ENCODE results near the gene SLC24A3.

The SLC24A3 gene

GRCh38 chr20:19431316-19431700 is 218.9 kb downstream of the SLC24A3 start:
- DNase-seq, result no peak

DNA sequence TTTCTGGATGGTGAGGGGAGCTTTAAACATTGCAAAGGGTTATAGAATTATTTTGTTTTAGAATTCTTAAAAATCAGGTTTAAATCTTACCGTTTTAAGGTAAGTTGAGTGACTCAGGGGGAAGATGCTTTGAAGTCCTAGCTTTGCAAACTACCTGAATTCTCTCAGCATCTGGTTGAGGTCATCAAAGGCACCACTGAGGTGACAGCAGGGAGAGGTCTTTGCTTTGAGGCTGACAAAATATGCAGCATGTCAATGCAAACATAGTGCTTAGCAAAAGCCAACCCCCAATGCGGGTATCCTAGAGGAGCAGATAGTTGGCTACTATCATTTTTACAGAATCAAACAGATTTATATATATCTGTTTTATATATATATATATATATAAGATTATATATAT is 219.5 kb downstream of the SLC24A3 start:
- DNase-seq, result no peak

DNA sequence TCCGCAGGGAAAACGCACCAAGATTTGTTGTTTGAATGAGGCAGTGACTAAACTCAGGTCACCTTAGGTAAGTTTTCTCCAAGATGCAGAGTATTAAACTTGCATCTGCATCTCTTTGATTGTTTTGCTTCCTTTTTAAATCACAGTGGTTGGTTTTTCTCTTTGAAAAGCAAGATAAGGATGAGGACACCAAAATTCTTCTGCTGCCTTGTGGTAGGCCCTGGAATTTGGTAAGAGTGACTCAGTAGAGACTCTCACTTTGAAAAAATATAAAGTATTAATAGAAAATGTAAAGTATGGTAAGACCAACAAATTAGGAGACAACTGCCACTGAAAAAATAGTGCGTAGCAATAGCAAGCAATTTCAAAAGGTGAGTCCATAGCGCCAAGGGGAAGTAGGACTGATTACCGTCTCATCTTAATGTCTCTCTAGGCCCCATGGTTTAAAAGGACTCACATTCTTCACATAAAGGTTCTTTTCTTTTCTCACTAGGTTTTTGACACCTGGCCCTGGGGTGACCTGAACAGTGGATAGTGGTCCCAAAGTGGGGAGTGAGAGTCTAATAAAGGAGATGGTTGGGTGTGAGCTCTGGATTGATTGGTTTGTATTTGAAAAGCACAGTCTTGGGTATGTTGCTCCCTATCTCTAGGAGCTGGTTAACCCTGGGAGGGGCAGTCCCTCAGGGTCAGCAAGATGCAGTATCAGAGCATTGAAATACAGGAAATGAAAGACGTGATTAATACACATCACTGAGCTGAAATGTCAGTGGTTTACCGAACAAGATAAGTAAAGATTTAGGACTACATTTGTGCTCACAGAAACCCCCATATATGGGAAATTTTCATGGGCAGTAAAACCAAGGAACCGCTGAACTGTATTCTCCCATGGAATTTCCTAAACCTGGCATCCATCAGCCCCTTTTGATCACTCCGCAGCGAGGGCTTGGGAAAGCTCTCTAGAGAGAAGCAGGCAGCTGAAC is 221.2 kb downstream of the SLC24A3 start:
- no peak for DNase-seq

- no peak for DNase-seq
Measured at GRCh38 chr20:19435316-19435715, 222.9 kb downstream of the SLC24A3 start.

- DNase-seq, result no peak
Measured at GRCh38 chr20:19435821-19436220, 223.4 kb downstream of the SLC24A3 start.

DNA sequence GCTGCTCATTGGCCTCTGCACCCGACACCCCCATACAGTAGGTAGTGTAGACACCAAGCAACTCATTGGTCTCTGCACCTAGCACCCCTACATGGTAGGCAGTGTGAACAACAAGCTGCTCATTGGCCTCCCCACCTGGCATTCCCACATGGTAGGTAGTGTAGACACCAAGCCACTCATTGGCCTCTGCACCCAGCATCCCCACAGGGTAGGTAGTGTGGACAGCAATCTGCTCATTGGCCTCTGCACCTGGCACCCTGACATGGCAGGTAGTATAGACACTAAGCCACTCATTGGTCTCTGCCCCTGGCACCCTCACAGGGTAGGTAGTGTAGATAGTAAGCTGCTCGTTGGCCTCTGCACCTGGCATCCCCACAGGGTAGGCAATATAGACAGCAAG is 226.0 kb downstream of the SLC24A3 start:
- no peak for DNase-seq

DNA sequence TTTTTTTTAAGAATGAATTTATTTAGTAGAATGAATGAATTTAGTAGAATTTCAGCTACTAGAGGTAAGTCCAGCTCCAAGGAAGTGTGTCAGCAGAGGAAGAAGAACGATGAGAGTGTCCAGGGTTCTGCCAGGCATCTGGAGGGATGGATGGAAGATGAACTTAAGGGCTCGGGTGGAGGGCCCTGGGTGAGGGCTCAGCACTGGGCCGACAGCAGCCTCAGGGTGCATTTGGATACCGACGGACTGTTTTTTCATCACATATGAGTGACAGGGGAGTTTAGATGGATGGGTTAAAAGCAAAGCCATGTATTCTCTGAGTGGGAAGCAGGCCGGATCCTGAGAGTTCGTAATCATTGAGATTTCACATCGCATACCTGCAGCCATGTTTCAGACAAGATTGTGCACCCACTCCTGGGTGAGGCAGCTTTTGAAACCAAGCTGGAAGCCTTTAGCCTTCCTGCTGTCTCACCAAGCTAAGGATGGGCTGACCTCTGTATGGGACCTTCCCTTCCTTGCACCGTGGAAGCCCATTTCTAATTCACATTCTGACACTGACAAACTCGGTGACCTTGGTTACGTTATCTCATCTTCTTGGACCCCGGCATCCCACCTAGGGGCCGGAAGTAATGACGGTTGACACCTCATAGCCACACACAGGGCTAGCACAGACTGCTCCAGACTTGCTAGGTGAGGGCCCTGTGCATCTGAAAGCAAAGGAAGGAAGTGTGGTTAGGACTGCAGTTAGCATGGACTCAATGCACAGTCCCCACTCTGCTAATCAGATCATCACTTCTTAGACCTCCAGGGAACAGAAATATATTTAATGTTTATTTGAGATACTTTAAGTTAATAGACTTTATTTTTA is 228.5 kb downstream of the SLC24A3 start:
- no peak for DNase-seq

DNA sequence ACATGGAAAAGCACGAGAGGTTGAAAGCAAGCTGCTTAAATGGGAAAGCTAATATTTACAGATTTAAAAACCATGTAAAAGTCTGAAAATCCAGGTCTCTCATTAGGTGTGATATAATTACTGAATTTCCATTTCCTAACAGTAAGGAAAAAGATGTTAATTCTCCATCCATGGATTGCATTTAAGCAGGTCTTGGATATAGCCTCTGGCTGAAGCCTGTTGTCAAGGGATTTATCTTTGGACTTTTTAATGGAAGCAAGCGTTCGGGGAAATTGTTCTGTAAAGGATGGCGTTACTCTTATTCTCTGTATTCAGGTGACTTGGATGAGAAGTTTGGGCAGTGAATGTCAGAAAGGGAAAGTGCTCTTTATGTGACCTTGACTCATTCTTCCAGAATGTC is 233.8 kb downstream of the SLC24A3 start:
- no peak for DNase-seq

DNA sequence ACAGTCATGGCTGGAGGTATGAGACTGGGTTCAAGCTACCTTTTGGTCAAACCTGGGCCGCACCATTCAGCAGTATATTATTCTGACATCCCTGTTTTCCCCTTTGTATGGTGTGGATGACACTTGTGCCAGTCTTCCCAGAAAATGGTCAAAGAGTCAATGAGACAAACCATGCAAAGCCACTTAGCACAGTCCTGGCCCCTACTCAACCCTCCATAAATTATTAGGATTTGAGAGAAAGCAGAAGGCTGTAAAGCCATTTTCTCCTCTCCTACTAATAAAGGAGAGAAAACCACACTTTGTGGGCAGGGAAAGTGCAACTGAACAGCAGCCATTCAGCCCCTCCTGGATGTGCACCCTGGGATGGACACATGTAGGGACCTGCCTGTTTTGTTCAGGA is 236.2 kb downstream of the SLC24A3 start:
- DNase-seq, result no peak

DNA sequence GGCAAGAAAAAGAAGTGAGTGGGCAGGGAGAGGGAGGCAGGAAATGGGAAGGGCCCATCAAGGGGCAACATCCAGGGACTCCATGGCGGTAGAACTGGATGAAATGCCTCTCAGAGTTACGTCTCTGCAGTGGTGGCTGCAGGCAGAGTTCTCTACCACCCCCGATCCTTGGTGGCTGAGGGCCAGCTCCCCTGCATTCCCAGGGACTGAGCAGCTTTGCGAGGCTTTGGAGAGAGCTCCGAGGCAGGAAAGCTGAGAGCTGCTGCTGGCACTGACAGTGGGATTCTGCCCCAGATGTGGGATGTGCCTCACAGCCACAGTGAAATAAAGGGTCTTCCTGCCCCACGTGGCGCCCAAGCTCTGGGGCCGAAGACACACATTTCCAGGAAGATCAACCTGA is 236.6 kb downstream of the SLC24A3 start:
- DNase-seq, result no peak

DNA sequence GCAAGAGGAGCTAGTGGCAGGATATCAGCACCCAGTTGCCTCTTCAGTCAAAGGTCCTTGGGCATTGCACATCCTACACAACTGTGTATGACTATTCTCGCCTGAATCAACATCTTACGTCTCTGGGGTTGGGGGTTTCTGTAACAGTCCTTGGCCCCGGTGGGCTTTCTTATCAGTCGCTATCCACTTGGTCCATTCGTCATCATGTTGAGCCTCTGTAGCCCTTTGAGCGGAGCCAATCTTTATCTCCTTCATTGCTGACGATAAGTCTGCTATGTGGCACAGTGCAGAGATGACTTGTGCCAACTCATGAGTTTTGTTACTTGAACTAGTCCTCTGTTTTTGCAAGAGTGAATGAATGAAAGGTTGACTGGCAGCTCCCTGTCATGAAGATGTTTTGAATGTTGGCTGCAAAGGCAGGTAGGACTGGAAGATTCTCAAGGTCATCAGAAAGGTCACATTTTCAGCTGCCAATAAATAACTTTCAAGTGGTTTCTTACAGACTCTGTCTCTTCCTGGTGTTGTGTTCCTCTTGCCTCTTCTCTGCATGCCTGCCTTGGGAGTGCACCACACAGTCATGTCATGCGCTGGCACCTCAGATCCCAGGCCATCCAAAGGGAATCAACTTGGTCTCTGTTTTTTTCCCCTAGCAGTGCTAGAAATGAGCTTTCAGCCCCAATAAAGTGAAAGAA is 238.9 kb downstream of the SLC24A3 start:
- DNase-seq, result no peak

- no peak for DNase-seq
Measured at GRCh38 chr20:19451923-19452295, 239.5 kb downstream of the SLC24A3 start.

DNA sequence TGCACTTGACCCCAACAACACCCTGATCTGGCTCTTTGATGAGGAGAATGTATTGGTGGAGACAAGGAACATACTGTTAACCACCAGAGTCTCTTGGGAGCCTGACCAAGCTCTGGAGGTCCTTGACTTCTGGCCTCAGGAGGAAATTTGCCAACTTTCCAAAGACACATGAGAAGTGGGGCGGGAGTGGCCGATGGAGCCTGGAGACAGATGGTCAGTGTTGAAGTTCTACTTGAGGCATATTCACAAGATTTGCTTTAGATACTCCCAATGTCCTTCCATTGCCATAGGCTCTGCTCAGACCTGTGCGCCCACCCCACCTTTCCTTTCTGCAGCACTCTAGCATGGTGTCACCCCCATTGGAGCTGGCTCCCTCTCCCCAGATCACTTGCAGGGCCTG is 241.0 kb downstream of the SLC24A3 start:
- no peak for DNase-seq

GRCh38 chr20:19453862-19454261 is 241.4 kb downstream of the SLC24A3 start:
- no peak for DNase-seq

GRCh38 chr20:19456595-19457395 is 244.4 kb downstream of the SLC24A3 start:
- no peak for DNase-seq

GRCh38 chr20:19457611-19458010 is 245.2 kb downstream of the SLC24A3 start:
- DNase-seq, result no peak

- no peak for DNase-seq
Measured at GRCh38 chr20:19460386-19460785, 247.9 kb downstream of the SLC24A3 start.

DNA sequence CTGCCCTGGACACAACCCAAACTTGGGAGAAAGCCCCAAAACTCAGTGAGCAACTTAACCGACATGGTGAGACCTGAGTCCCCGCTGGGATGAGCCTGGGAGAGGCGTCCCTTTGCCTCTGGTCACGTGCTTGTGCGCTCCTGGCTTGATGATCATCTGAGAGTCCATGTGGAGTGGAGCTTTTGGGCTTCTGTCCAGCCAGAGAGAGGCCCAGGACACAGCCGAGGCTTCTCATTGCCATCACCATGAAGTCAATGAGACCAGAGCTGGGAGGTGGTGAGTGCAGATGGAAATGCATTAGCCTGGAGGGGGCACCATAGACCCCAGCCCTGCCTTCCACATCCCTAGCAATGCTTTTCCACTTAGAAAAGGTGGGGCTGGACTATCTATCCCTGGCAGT is 250.0 kb downstream of the SLC24A3 start:
- DNase-seq, result no peak

DNA sequence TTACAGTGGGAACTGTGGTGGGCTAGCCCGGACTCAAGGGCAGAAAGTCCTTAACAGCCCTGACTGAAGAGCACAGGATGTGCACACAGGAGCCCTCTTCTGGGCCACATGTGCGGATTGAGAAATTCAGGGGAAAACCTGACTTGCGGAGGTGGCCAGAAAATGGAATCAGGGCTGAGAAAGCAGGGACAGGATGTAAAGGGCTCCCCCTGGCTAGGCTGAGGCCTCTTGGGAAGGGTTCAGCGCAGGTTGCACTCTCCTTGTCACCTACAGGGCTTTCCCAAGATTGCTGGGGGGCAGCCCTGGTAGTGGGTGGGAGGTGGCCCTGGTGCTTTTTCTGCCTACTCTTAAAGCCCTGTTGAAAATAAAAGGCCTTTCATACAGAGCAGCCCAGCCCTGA is 251.2 kb downstream of the SLC24A3 start:
- DNase-seq, result no peak

GRCh38 chr20:19465536-19465935 is 253.1 kb downstream of the SLC24A3 start:
- no peak for DNase-seq

DNA sequence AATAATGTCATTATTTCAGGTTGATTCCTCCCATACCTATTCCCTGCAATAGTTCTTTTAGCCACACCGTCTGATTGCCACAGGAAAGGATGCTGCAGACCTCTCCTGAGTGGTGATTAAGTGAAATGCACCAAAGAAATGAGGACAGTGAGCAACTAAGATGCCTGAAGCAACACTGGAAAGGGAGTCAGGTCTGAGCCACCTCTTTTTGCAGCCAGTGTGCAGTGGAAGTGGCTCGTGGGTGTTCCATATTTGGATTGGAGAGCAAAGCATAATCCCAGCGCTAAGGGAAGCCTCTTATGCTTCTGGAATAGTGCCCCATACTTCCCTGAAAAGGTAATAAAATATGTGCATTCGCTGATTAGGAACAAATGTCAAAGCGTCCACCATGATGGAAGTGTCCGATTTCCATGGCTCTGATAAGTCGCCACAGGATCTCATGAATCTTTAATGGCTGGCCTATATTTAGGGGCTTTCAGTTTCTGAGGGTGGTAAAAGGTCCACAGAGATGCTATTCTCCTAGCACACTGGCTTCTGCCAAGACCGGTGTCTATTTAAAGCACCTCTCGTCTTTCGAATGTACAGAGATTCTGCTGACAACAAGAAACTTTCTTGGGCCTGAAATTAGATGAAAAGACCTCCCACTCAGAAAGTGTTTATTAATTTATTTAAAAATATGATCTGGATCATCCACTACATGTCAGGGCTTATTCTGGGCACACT is 253.9 kb downstream of the SLC24A3 start:
- no peak for DNase-seq
